HG03378 (cell line): ENCODE measurements around the gene MDFIC.
"Not testable (repeated sequence)": the region's sequence is repeated elsewhere in the genome, so short reads cannot be mapped to it uniquely, and the experiment has no call there.

Experiments
- ATAC-seq: cut with Tn5 transposase; IDR thresholded peaks from one replicate; pipeline ENCODE4 v1.9.1; 2021; ENCODE audit warnings: mild to moderate bottlenecking, moderate library complexity; ENCODE audit not compliant: unreplicated experiment

Gene MDFIC

GRCh38 chr7:114922026-114922651, at the start of gene MDFIC:
MDFIC (plus strand) TSS chr7:114922094; CDS start chr7:114923034, 940 bp downstream.
- ATAC-seq, result peak; percentile 20

GRCh38 chr7:114874170-114874569, 47.7 kb upstream of the MDFIC start:
- ATAC-seq, result no peak

GRCh38 chr7:114875186-114875585, 46.7 kb upstream of the MDFIC start:
- no peak for ATAC-seq

GRCh38 chr7:114879554-114879953, 42.3 kb upstream of the MDFIC start:
- ATAC-seq, result no peak

GRCh38 chr7:114885836-114886235, 36.1 kb upstream of the MDFIC start:
- ATAC-seq, result no peak

- no peak for ATAC-seq
Observed at GRCh38 chr7:114886241-114886640, 35.7 kb upstream of the MDFIC start.

GRCh38 chr7:114889116-114889515, 32.8 kb upstream of the MDFIC start:
- not testable (repeated sequence) for ATAC-seq

- peak; percentile 88 for ATAC-seq
Observed at GRCh38 chr7:114889646-114890285, 32.1 kb upstream of the MDFIC start.

- no peak for ATAC-seq
Observed at GRCh38 chr7:114890561-114890960, 31.3 kb upstream of the MDFIC start.

GRCh38 chr7:114900127-114900526, 21.8 kb upstream of the MDFIC start:
- no peak for ATAC-seq

GRCh38 chr7:114901771-114902170, 20.1 kb upstream of the MDFIC start:
- ATAC-seq, result no peak

GRCh38 chr7:114903131-114903530, 18.8 kb upstream of the MDFIC start:
- ATAC-seq, result no peak

GRCh38 chr7:114910787-114911186, 11.1 kb upstream of the MDFIC start:
- no peak for ATAC-seq

GRCh38 chr7:114911411-114911810, 10.5 kb upstream of the MDFIC start:
- ATAC-seq, result no peak

GRCh38 chr7:114916261-114916892, 5.5 kb upstream of the MDFIC start:
- ATAC-seq, result peak; percentile 96

GRCh38 chr7:114917211-114917839, 4.6 kb upstream of the MDFIC start:
- no peak for ATAC-seq

GRCh38 chr7:114919587-114919986, 2.3 kb upstream of the MDFIC start:
- ATAC-seq, result no peak

- no peak for ATAC-seq
Observed at GRCh38 chr7:114921631-114922025, 266 bp upstream of the MDFIC start.

GRCh38 chr7:114922652-114923402, 933 bp downstream of the MDFIC start:
- ATAC-seq, result peak; percentile 30

GRCh38 chr7:114923403-114923713, 1.5 kb downstream of the MDFIC start:
- ATAC-seq, result no peak

- peak; percentile 37 for ATAC-seq
Observed at GRCh38 chr7:114924038-114924712, 2.3 kb downstream of the MDFIC start.
